Esophagus muscularis mucosa (tissue), 4 donors: Measurements from ENCODE around the gene CEP192. TPM values are rescaled to one million over a fixed set of nuclear protein-coding genes. Genes with fewer than 3 reads are reported as not detected.
"Not testable (repeated sequence)": the region's sequence is repeated elsewhere in the genome, so short reads cannot be mapped to it uniquely, and the experiment has no call there.

Source experiments
- DNase-seq: peaks from one replicate; pipeline ENCODE4 v3.0.0-alpha.2; 2017; ENCODE audit errors: extremely low spot score
- H3K27ac ChIP-seq, 4 donors: fragments of 200-600 bp; sonication (generic); replicated peaks in 1 of 4; 1 replicate in 3 of 4; 2 replicates in 1 of 4; pipeline ENCODE4 v1.5.1; 2016 to 2019; ENCODE audit warnings: mild to moderate bottlenecking in 1 of 4
- H3K27me3 ChIP-seq, 4 donors: fragments of 200-600 bp; sonication (generic); one replicate each; pipeline versions ENCODE4 v1.5.1 to v1.6.0; 2016 to 2019
- H3K36me3 ChIP-seq, 4 donors: fragments of 200-600 bp; sonication (generic); one replicate each; pipeline ENCODE4 v1.5.1; 2016 to 2019
- H3K4me1 ChIP-seq, 4 donors: fragments of 200-600 bp; sonication (generic); one replicate each; pipeline ENCODE4 v1.5.1; 2016 to 2019
- H3K4me3 ChIP-seq, 4 donors: fragments of 200-600 bp; sonication (generic); 1 replicate in 2 of 4; 2 replicates in 2 of 4; pipeline ENCODE4 v1.5.1; 2016 to 2019; ENCODE audit warnings: mild to moderate bottlenecking in 4 of 4, moderate library complexity in 1 of 4
- H3K9me3 ChIP-seq, 4 donors: fragments of 200-600 bp; sonication (generic); 1 replicate in 3 of 4; 2 replicates in 1 of 4; pipeline ENCODE4 v1.5.1; 2016 to 2019
- EP300 ChIP-seq: sonication (generic); formaldehyde crosslinking; IDR thresholded peaks from one replicate; pipeline ENCODE4 v1.6.1; 2017; ENCODE audit warnings: antibody characterized with exemption
- POLR2A ChIP-seq: fragments of 450-650 bp; IDR thresholded peaks from one replicate; pipeline ENCODE4 v1.6.1; 2017; ENCODE audit warnings: antibody characterized with exemption, moderate library complexity, mild to moderate bottlenecking, low read depth
- POLR2AphosphoS5 ChIP-seq, 2 donors: sonication (generic); formaldehyde crosslinking; IDR thresholded peaks; one replicate each; pipeline ENCODE4 v1.6.1; 2017; ENCODE audit warnings: antibody characterized with exemption in 2 of 2
- WGBS: methylation state at CpG from one replicate; pipeline ENCODE4 v1.1.5; 2018; 5-methylcytosine and 5-hydroxymethylcytosine counted together
- intact Hi-C: fragments of 100-400 bp; cut with DNase I; formaldehyde crosslinking; loops from one replicate; pipeline ENCODE4 v1.15.1; 2023
- total RNA-seq, 4 donors: library from RNA; depleted of rRNA; stranded (reverse); fragments of >200 nt; gene quantifications; one replicate each; pipeline versions ENCODE4 v1.1.0 to v1.2.1, GENCODE V29; 2016
- TF ChIP-seq, protein P1 (sequence below), 3 experiments: fragments of 200-600 bp in 2 of 3; fragments of 450-650 bp in 1 of 3; sonication (generic) in 2 of 3; IDR thresholded peaks; one replicate each; pipeline ENCODE4 v1.5.1; 2017 to 2019; ENCODE audit warnings: antibody characterized with exemption in 3 of 3, mild to moderate bottlenecking in 2 of 3, moderate library complexity in 1 of 3

The CEP192 gene
- total RNA-seq, 4 donors from 2014 or later: 18.7 to 21.6 (median 19.6) TPM

DNA sequence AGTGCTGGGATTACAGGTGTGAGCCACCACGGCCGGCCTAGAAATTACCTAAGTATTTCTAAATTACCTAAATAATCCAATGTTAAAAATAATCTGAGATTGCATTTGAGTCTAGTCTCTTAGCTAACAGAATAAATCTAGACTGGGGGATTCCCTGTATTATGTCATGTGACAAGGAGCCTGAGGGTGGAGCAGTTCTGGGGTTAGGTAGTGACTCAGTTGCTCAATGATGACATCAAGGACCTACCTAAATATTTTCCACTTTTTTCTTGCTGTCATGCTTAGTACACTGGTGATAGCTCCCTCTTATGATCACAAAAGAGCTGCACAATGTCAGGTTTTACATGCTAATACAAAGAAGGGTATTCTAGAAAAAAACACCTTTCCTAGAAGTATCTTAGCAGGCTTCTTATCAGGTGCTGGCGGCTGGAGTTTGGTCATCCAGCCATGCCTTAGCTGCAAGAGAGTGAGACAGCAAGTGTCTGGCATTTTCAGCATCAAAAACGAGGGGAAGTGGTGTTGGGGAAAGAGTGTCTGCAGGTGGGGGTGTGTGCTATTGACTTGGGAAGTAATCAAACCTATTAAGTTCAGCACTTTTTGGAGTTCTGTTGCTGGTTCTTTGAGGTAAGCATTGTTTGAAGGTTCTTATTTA lies 17.5 kb upstream of the CEP192 start:
- intact Hi-C loops: no loop called here
- TF ChIP-seq POLR2A: no peak
- TF ChIP-seq, protein P1, sequence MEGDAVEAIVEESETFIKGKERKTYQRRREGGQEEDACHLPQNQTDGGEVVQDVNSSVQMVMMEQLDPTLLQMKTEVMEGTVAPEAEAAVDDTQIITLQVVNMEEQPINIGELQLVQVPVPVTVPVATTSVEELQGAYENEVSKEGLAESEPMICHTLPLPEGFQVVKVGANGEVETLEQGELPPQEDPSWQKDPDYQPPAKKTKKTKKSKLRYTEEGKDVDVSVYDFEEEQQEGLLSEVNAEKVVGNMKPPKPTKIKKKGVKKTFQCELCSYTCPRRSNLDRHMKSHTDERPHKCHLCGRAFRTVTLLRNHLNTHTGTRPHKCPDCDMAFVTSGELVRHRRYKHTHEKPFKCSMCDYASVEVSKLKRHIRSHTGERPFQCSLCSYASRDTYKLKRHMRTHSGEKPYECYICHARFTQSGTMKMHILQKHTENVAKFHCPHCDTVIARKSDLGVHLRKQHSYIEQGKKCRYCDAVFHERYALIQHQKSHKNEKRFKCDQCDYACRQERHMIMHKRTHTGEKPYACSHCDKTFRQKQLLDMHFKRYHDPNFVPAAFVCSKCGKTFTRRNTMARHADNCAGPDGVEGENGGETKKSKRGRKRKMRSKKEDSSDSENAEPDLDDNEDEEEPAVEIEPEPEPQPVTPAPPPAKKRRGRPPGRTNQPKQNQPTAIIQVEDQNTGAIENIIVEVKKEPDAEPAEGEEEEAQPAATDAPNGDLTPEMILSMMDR (IDR thresholded peaks at IDR 0.05): no peak
- no peak for TF ChIP-seq POLR2AphosphoS5 (IDR thresholded peaks at IDR 0.05)
- no peak for TF ChIP-seq EP300
- no peak overlapping the region for H3K4me3 ChIP-seq
- no peaks in the 10 kb centered on the region for H3K27me3 ChIP-seq
- H3K36me3 ChIP-seq: peaks cover 7 to 76% (median 65%) of the 10 kb centered on the region in 4 donors
- WGBS: 94% methylated on average over 4 of the region's 4 CpGs
- peaks cover 0 to 5% (median 0%) of the 10 kb centered on the region in 4 donors for H3K4me1 ChIP-seq
- no peaks in the 10 kb centered on the region for H3K9me3 ChIP-seq
- no peak for DNase-seq
- H3K27ac ChIP-seq: no peak overlapping the region

DNA sequence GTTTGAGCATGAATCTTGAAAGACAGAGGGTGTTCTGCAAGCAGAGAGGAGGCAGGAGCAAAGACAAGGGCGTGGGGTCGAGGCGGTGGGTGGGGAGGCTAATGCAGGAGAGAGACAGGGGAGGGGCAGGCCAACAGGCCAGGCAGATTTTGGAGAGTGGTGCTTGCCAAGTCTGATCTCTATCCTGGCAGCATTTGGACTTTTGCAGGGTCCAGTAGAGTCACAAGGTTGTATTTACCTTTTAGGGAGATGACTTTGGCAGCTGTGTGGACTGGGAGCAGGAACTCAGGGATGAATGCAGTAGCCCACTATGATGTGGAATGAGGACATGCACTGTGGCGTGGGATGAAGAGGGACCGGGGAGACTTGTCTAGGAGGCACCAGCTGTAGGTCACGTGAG lies 15.7 kb upstream of the CEP192 start:
- no peak for DNase-seq
- no peak overlapping the region for H3K4me3 ChIP-seq
- peaks cover 0 to 5% (median 0%) of the 10 kb centered on the region in 4 donors for H3K4me1 ChIP-seq
- intact Hi-C loops: no loop called here
- no peak overlapping the region for H3K27ac ChIP-seq
- H3K27me3 ChIP-seq: no peaks in the 10 kb centered on the region
- peaks cover 7 to 76% (median 66%) of the 10 kb centered on the region in 4 donors for H3K36me3 ChIP-seq
- H3K9me3 ChIP-seq: no peaks in the 10 kb centered on the region
- TF ChIP-seq POLR2AphosphoS5 (IDR thresholded peaks at IDR 0.05): no peak
- TF ChIP-seq, protein P1 (IDR thresholded peaks at IDR 0.05): no peak
- no peak for TF ChIP-seq POLR2A
- TF ChIP-seq EP300: no peak
- WGBS: 88% methylated on average over 6 of the region's 6 CpGs

DNA sequence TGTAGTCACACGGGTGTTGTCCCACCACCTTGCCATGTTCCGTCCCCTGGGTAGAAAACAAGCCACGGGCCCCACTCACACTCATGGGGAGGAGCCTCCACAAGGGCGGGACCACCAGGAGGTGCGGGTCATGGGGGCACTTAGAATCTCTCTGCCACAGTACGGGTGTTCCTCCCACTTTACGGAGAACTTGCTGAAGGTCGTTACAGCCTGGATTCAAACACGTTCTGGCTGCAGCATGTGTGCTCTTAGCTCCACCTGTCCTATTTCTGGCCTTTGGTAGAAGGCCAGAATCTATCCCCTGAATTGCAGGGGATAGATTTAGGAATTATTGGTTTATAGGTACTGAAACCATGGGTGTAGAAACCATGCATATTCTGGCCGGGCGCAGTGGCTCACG lies 14.9 kb upstream of the CEP192 start:
- peaks cover 0 to 5% (median 0%) of the 10 kb centered on the region in 4 donors for H3K4me1 ChIP-seq
- H3K36me3 ChIP-seq: peaks cover 7 to 69% (median 64%) of the 10 kb centered on the region in 4 donors
- WGBS: 78% methylated on average over 11 of the region's 12 CpGs
- TF ChIP-seq EP300 (no peak), POLR2A (no peak), POLR2AphosphoS5 (IDR thresholded peaks at IDR 0.05) (no peak)
- TF ChIP-seq, protein P1 (IDR thresholded peaks at IDR 0.05): no peak
- no peaks in the 10 kb centered on the region for H3K27me3 ChIP-seq
- no peak for DNase-seq
- intact Hi-C loops: no loop called here
- H3K9me3 ChIP-seq: no peaks in the 10 kb centered on the region
- no peak overlapping the region for H3K4me3 ChIP-seq
- H3K27ac ChIP-seq: no peak overlapping the region

DNA sequence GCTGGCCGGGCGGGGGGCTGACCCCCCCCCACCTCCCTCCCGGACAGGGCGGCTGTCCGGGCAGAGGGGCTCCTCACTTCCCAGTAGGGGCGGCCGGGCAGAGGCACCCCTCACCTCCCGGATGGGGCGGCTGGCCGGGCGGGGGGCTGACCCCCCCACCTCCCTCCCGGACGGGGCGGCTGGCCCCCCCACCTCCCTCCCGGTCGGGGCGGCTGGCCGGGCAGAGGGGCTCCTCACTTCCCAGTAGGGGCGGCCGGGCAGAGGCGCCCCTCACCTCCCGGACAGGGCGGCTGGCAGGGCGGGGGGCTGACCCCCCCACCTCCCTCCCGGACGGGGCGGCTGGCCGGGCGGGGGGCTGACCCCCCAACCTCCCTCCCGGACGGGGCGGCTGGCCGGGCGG lies 11.1 kb upstream of the CEP192 start:
- H3K27me3 ChIP-seq, H3K4me1 ChIP-seq, DNase-seq, H3K4me3 ChIP-seq, H3K9me3 ChIP-seq, H3K27ac ChIP-seq, intact Hi-C loops: not testable (repeated sequence)
- no CpG with 5 or more reads among the region's 34 CpGs for WGBS
- peaks cover 19 to 64% (median 56%) of the 10 kb centered on the region in 4 donors for H3K36me3 ChIP-seq

DNA sequence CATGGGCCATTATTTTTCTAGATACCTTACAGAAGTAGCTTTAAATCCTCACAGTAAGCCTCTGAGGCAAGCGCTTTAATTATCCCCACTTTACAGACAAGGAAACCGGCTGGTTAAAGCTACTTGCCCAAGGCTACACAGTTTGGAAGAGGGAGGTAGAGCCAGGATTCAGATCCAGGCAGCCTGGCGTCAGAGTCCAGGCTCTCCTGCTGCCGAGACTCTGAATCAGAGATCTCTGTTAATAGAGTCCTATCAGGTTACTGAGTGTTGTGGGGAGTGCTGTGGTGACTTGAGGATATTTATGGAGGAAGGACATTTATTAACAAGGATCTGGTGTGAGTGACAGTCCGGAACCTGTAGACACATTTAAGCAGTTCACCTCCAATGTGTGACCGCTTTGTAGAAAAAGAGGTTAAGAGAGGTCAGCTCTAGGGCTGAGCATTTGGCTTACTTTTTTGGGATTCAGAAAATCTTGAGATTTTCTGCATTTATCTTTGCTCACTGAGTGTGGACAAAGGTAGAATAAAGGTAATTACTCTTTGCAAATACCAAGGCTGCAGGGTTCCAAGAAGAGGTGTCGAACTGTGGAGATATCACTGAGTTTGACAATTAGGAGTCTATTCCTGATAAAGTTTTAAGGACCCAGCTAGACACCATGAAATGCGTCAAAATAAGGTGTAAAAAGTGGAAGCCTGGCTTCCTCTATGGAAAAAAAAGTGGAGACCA lies 1.6 kb upstream of the CEP192 start:
- H3K27me3 ChIP-seq: no peaks in the 10 kb centered on the region
- no peaks in the 10 kb centered on the region for H3K9me3 ChIP-seq
- H3K4me1 ChIP-seq: peaks cover 16 to 32% (median 25%) of the 10 kb centered on the region in 4 donors
- H3K36me3 ChIP-seq: peaks cover 0 to 13% (median 9%) of the 10 kb centered on the region in 4 donors
- 89% methylated on average over 8 of the region's 8 CpGs for WGBS
- no peak for TF ChIP-seq POLR2A
- TF ChIP-seq EP300: no peak
- TF ChIP-seq, protein P1 (IDR thresholded peaks at IDR 0.05): no peak
- no peak for TF ChIP-seq POLR2AphosphoS5 (IDR thresholded peaks at IDR 0.05)
- intact Hi-C loops: loop anchor here (2.0 kb wide), 1 partner anchor 41 kb away; the partner anchor contains the start of gene SEH1L
- H3K4me3 ChIP-seq: no peak overlapping the region
- H3K27ac ChIP-seq: no peak overlapping the region
- no peak for DNase-seq
